ENCODE data around the gene IGFLR1. TPM values are rescaled to one million over a fixed set of nuclear protein-coding genes. Genes with fewer than 3 reads are reported as not detected.

Gene IGFLR1
- total and polyA plus RNA-seq, 2 of the 8 experiments (the other 6 are each of a cell fraction or from before 2014, with no cell fraction given), result 8.4 to 28.9 TPM

DNA sequence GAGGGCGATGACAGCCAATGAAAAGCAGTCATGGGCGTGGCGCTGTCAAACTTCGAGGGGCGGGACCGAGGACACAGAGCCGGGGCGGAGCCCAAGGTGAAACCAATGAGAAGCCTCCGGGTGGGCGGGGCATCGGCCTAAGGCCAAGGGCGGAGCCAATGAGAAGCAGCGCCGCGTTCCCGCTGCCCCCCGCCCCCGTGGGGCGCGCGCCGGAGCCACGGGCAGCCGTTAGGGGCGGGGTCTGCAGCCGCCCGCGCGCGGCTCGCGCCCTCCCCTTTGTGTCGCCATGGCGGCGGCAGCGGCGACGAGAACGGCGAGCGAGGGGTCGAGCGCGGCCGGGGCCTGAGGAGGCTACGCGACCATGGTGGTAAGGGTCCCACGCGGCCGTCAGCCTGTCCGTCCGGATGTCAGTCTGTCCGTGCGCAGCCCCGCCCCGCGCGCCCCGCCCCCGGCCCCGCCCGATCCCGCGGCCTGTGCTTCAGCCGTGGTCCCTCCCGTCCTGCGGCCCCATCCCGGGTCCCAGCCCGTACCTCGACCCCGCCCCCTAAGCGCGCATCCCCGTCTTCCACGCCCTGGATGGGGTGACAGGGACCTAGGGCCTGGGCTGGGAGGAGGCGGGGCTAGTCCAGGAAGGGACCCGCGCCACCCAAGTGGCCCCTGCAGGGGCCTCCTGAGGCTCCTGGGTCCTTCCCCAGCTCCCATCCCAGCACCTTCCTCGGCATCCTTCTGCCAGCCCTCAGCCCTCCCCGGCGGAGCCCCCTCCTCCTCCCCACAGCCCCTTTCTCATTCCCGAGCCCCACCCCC, 33.2 kb upstream of the IGFLR1 start, which contains the start of gene ARHGAP33:
Gene ARHGAP33, plus strand, starts transcription at position 267 of the 804 bp plus-strand sequence. Its CDS starts 95 bp downstream, at position 362.
- Histone ChIP-seq H2BK5ac (ENCODE audit: low read depth, low read length) (0 out of 2 replicates have a peak within 1 kb of the TSS, but pooled peaks have one; percentile 55), H2BK12ac (ENCODE audit: low read depth, low read length) (peak within 1 kb of the TSS; percentile 0; the same call in 1 of the 2 replicates), H4K8ac (ENCODE audit: extremely low read depth, insufficient read depth, low read length) (no peak within 1 kb of the TSS), H3K18ac (ENCODE audit: extremely low read depth, low read length) (no peak within 1 kb of the TSS; the same call in 1 of the 2 replicates), H4K20me1 (replicated peaks in 1 of 2; ENCODE audit: control insufficient read depth in 1 of 2, insufficient read depth in 2 of 2, low read length in 2 of 2) (peaks cover 0 to 1% of the 10 kb centered on the region in 2 experiments), H2BK120ac (replicated peaks; ENCODE audit: low read depth, low read length) (no peak within 1 kb of the TSS), H3K9ac (replicated peaks in 1 of 4; ENCODE audit: extremely low read depth in 1 of 4, low read depth in 3 of 4, low read length in 3 of 4) (no peak within 1 kb of the TSS), H3K23ac (ENCODE audit: insufficient read length) (no peak within 1 kb of the TSS), H3K79me2 (ENCODE audit: control insufficient read depth in 1 of 2, insufficient read depth in 2 of 2, low read length in 2 of 2) (no peaks in the 10 kb centered on the region), H3K14ac (ENCODE audit: insufficient read length) (no peak within 1 kb of the TSS), H2BK20ac (ENCODE audit: low read length) (no peak within 1 kb of the TSS), H3K4me3 (ENCODE audit: extremely low read depth in 1 of 4, insufficient read depth in 2 of 4, low read depth in 3 of 4, low read length in 4 of 4) (peak within 1 kb of the TSS; percentile 57 to 83 (median 68)), H3K27ac (ENCODE audit: low read depth, low read length) (no peak within 1 kb of the TSS), H3K36me3 (ENCODE audit: control insufficient read depth in 2 of 4, insufficient read depth in 4 of 4, low read length in 3 of 4) (no peaks in the 10 kb centered on the region), H2BK15ac (ENCODE audit: low read length) (peak within 1 kb of the TSS; percentile 96; the same call in 1 of the 2 replicates), H3K56ac (replicated peaks; ENCODE audit: insufficient read length, low read depth, low read length) (no peak within 1 kb of the TSS), H3K4me1 (replicated peaks in 1 of 4; ENCODE audit: control insufficient read depth in 3 of 4, insufficient read depth in 4 of 4, low read length in 3 of 4) (peaks cover 0 to 21% (median 17%) of the 10 kb centered on the region in 4 experiments; a peak in 6 of 7 replicates), H4K5ac (ENCODE audit: insufficient read length, low read depth, low read length) (no peak within 1 kb of the TSS), H3K27me3 (replicated peaks in 1 of 4; ENCODE audit: control insufficient read depth in 3 of 4, extremely low read depth in 1 of 4, insufficient read depth in 3 of 4, low read length in 3 of 4) (peaks cover 0 to 9% (median 7%) of the 10 kb centered on the region in 4 experiments; a peak in 3 of 7 replicates), H2AFZ (ENCODE audit: low read length) (no peak within 1 kb of the TSS; the same call in 1 of the 2 replicates), H3K23me2 (ENCODE audit: low read depth, low read length) (peaks cover 4% of the 10 kb centered on the region; the same call in 1 of the 2 replicates), H3K4ac (replicated peaks; ENCODE audit: insufficient read length, low read depth, low read length) (peak within 1 kb of the TSS; percentile 19), H3K4me2 (ENCODE audit: insufficient read depth in 1 of 2, low read depth in 2 of 2, low read length in 2 of 2) (peak within 1 kb of the TSS; percentile 63 to 82), H3K9me3 (ENCODE audit: insufficient read depth in 2 of 2, low read depth in 1 of 2, low read length in 1 of 2) (no peaks in the 10 kb centered on the region), H2AK5ac (ENCODE audit: low read depth, low read length) (no peak within 1 kb of the TSS), H4K91ac (replicated peaks; ENCODE audit: insufficient read length, low read length) (no peak within 1 kb of the TSS), H3K79me1 (ENCODE audit: low read depth, low read length) (no peaks in the 10 kb centered on the region; the same call in 1 of the 2 replicates)
- peak; percentile 62 for FAIRE-seq
- ChIA-PET CTCF (ENCODE audit: partially characterized antibody) (interaction anchor here (1.3 kb wide), 1 partner anchor 31 kb away, joined by 4 read pairs; no protein-coding TSS in a partner anchor), POLR2A (ENCODE audit: partially characterized antibody) (interaction anchor here (0.7 to 3.1 kb wide), 4 partner anchors 8 to 30 kb away, joined by 3 to 11 read pairs (median 6); partner anchors contain the start of genes LIN37, PSENEN and U2AF1L4)
- peak; percentile 87 to 100 for DNase-seq (ENCODE audit: low read depth in 1 of 2, low spot score in 2 of 2)
- 2% methylated on average over 35 of the region's 82 CpGs; no CpG with 5 or more reads in 1 of the 2 experiments for WGBS, 2 experiments (ENCODE audit: extremely low coverage in 1 of 2, insufficient coverage in 1 of 2, insufficient read length in 1 of 2, insufficient replicate concordance in 2 of 2, low coverage in 1 of 2, low lambda C conversion rate in 2 of 2, missing lambda C conversion rate in 1 of 2)
- TF ChIP-seq RFX5 (IDR thresholded peaks at IDR 0.05; ENCODE audit: borderline replicate concordance, low read depth, low read length), result no peak
- TF ChIP-seq FOSL1 (IDR thresholded peaks at IDR 0.05; ENCODE audit: insufficient read depth, low read depth, low read length), result no peak
- TF ChIP-seq SP1 (IDR thresholded peaks at IDR 0.05; ENCODE audit: low read depth, low read length), result peak; percentile 87; the same call in 1 of the 2 replicates
- TF ChIP-seq BRCA1 (IDR thresholded peaks at IDR 0.05; ENCODE audit: low read depth, low read length), result no peak
- TF ChIP-seq, protein P1, sequence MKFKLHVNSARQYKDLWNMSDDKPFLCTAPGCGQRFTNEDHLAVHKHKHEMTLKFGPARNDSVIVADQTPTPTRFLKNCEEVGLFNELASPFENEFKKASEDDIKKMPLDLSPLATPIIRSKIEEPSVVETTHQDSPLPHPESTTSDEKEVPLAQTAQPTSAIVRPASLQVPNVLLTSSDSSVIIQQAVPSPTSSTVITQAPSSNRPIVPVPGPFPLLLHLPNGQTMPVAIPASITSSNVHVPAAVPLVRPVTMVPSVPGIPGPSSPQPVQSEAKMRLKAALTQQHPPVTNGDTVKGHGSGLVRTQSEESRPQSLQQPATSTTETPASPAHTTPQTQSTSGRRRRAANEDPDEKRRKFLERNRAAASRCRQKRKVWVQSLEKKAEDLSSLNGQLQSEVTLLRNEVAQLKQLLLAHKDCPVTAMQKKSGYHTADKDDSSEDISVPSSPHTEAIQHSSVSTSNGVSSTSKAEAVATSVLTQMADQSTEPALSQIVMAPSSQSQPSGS (IDR thresholded peaks at IDR 0.05; ENCODE audit: low read length), result no peak
- no peak for TF ChIP-seq TCF12 (IDR thresholded peaks at IDR 0.05; ENCODE audit: low read depth, low read length)
- TF ChIP-seq TBP (IDR thresholded peaks at IDR 0.05; ENCODE audit: low read depth, low read length), result no peak
- no peak for TF ChIP-seq POLR2A (IDR thresholded peaks at IDR 0.05; ENCODE audit: control extremely low read depth in 1 of 2, low read depth in 2 of 2, low read length in 2 of 2)
- no peak for TF ChIP-seq CHD1 (IDR thresholded peaks at IDR 0.05; ENCODE audit: low read depth, low read length)
- peak; percentile 84 for TF ChIP-seq KDM4A (IDR thresholded peaks at IDR 0.05; ENCODE audit: low read depth, low read length, severe bottlenecking)

All from H1 (cell line).